Trophoblast cell (in vitro differentiated cells and primary cell): ENCODE data around the gene ACOT6.
A peak's percentile ranks its signal among the peaks of the same experiment; 100 is the strongest.
"Not testable (repeated sequence)": the region's sequence is repeated elsewhere in the genome, so short reads cannot be mapped to it uniquely, and the experiment has no call there.

Experiments
- DNase-seq, 2 donors: peaks; one replicate each; pipeline ENCODE4 v3.0.0-alpha.2; 2016
- H2AFZ ChIP-seq: 2 replicates; pipeline ENCODE4 v1.6.1; 2013; ENCODE audit warnings: low read length, moderate library complexity, mild to moderate bottlenecking; ENCODE audit not compliant: insufficient read depth, poor library complexity
- H2AK5ac ChIP-seq: 2 replicates; pipeline ENCODE4 v1.6.1; 2013; ENCODE audit warnings: mild to moderate bottlenecking, low read length
- H2BK120ac ChIP-seq: 2 replicates; pipeline ENCODE4 v1.6.1; 2013; ENCODE audit warnings: low read length, mild to moderate bottlenecking, moderate library complexity; ENCODE audit not compliant: insufficient read depth, poor library complexity
- H2BK12ac ChIP-seq: 2 replicates; pipeline ENCODE4 v1.6.1; 2013; ENCODE audit warnings: mild to moderate bottlenecking, low read length, moderate library complexity
- H2BK5ac ChIP-seq: 2 replicates; pipeline ENCODE4 v1.6.1; 2013; ENCODE audit warnings: low read length, low read depth, moderate library complexity, mild to moderate bottlenecking; ENCODE audit not compliant: poor library complexity
- H3K14ac ChIP-seq: 2 replicates; pipeline ENCODE4 v1.6.1; 2013; ENCODE audit warnings: mild to moderate bottlenecking, low read length
- H3K18ac ChIP-seq: 2 replicates; pipeline ENCODE4 v1.6.1; 2013; ENCODE audit warnings: mild to moderate bottlenecking, low read length
- H3K23ac ChIP-seq: 2 replicates; pipeline ENCODE4 v1.6.1; 2013; ENCODE audit warnings: low read length
- H3K27ac ChIP-seq: 2 replicates; pipeline ENCODE4 v1.5.1; 2013; ENCODE audit warnings: low read depth, mild to moderate bottlenecking, inconsistent platforms, low read length, moderate library complexity
- H3K27me3 ChIP-seq: 2 replicates; pipeline ENCODE4 v1.6.1; 2013; ENCODE audit warnings: inconsistent platforms, mild to moderate bottlenecking, low read length, moderate library complexity; ENCODE audit not compliant: insufficient read depth
- H3K36me3 ChIP-seq, 2 experiments: 1 replicate in 1 of 2; 2 replicates in 1 of 2; pipeline ENCODE4 v1.6.1; 2013; ENCODE audit warnings: low read length in 2 of 2, mild to moderate bottlenecking in 2 of 2, moderate library complexity in 1 of 2; ENCODE audit not compliant: insufficient read depth in 2 of 2, control insufficient read depth in 1 of 2
- H3K4ac ChIP-seq: 2 replicates; pipeline ENCODE4 v1.6.1; 2013; ENCODE audit warnings: low read depth, mild to moderate bottlenecking, low read length, moderate library complexity
- H3K4me1 ChIP-seq, 2 experiments: 1 replicate in 1 of 2; 2 replicates in 1 of 2; pipeline ENCODE4 v1.6.1; 2013; ENCODE audit warnings: low read length in 2 of 2, mild to moderate bottlenecking in 2 of 2, moderate library complexity in 1 of 2; ENCODE audit not compliant: insufficient read depth in 2 of 2, control insufficient read depth in 1 of 2
- H3K4me2 ChIP-seq: 2 replicates; pipeline ENCODE4 v1.6.1; 2013; ENCODE audit warnings: inconsistent platforms, mild to moderate bottlenecking, low read length, moderate library complexity
- H3K4me3 ChIP-seq: 2 replicates; pipeline ENCODE4 v1.5.1; 2013; ENCODE audit warnings: mild to moderate bottlenecking, low read depth, low read length, inconsistent platforms
- H3K79me1 ChIP-seq: one replicate; pipeline ENCODE4 v1.6.1; 2013; ENCODE audit warnings: low read length
- H3K79me2 ChIP-seq: 2 replicates; pipeline ENCODE4 v1.6.1; 2013; ENCODE audit warnings: low read length, mild to moderate bottlenecking; ENCODE audit not compliant: control insufficient read depth, insufficient read depth, poor library complexity
- H3K9ac ChIP-seq: 2 replicates; pipeline ENCODE4 v1.6.1; 2013; ENCODE audit warnings: mild to moderate bottlenecking, low read length
- H3K9me3 ChIP-seq: 2 replicates; pipeline ENCODE4 v1.6.1; 2013; ENCODE audit warnings: low read depth, mild to moderate bottlenecking, control low read depth, inconsistent platforms, low read length; ENCODE audit not compliant: insufficient read depth
- H4K12ac ChIP-seq: 2 replicates; pipeline ENCODE4 v1.6.1; 2013; ENCODE audit warnings: low read depth, mild to moderate bottlenecking, low read length, moderate library complexity
- H4K8ac ChIP-seq: 2 replicates; pipeline ENCODE4 v1.6.1; 2013; ENCODE audit warnings: low read depth, mild to moderate bottlenecking, low read length, moderate library complexity
- H4K91ac ChIP-seq: one replicate; pipeline ENCODE4 v1.6.1; 2013; ENCODE audit warnings: low read depth, mild to moderate bottlenecking, low read length, moderate library complexity
- WGBS: extraction: QIAGEN DNeasy Blood & Tissue Kit; methylation state at CpG from one replicate; pipeline ENCODE4 v1.1.7; 2013; ENCODE audit warnings: missing lambda C conversion rate; ENCODE audit not compliant: insufficient read length, insufficient coverage; ENCODE audit errors: extremely low coverage; 5-methylcytosine and 5-hydroxymethylcytosine counted together

ACOT6 gene

GRCh38 chr14:73567358-73567757 lies 45.0 kb upstream of the ACOT6 start:
- H3K9me3 ChIP-seq = peaks cover 3% of the 10 kb centered on the region
- no peak overlapping the region for H2AFZ ChIP-seq
- H3K9ac ChIP-seq = no peak overlapping the region
- H3K4me3 ChIP-seq = no peak overlapping the region
- no peak overlapping the region for H4K12ac ChIP-seq
- no peak overlapping the region for H3K14ac ChIP-seq
- no peak overlapping the region for H2BK120ac ChIP-seq
- H2BK12ac ChIP-seq = no peak overlapping the region
- peak overlapping the region; percentile 33 for H3K4me2 ChIP-seq
- no peak for DNase-seq
- H3K79me1 ChIP-seq = peaks cover 11% of the 10 kb centered on the region
- peaks cover 8 to 12% of the 10 kb centered on the region in 2 experiments for H3K4me1 ChIP-seq
- no peak overlapping the region for H4K91ac ChIP-seq
- H2BK5ac ChIP-seq = no peak overlapping the region
- no peak overlapping the region for H3K27ac ChIP-seq
- H3K36me3 ChIP-seq = no peaks in the 10 kb centered on the region
- H3K79me2 ChIP-seq = peaks cover 2% of the 10 kb centered on the region
- H2AK5ac ChIP-seq = no peak overlapping the region
- no peaks in the 10 kb centered on the region for H3K27me3 ChIP-seq
- WGBS = no CpG with 5 or more reads among the region's 7 CpGs
- no peak overlapping the region for H3K4ac ChIP-seq
- H3K23ac ChIP-seq = no peak overlapping the region
- no peak overlapping the region for H3K18ac ChIP-seq
- no peak overlapping the region for H4K8ac ChIP-seq

GRCh38 chr14:73567951-73568885 lies 44.1 kb upstream of the ACOT6 start:
- Histone ChIP-seq H3K18ac (no peak overlapping the region), H3K79me1 (peaks cover 11% of the 10 kb centered on the region), H2BK12ac (no peak overlapping the region), H3K9ac (no peak overlapping the region), H4K12ac (no peak overlapping the region), H3K4me2 (peak overlapping the region; percentile 37), H2BK120ac (no peak overlapping the region), H3K36me3 (no peaks in the 10 kb centered on the region), H3K23ac (no peak overlapping the region), H3K14ac (no peak overlapping the region), H2BK5ac (peak overlapping the region; percentile 42), H3K27me3 (no peaks in the 10 kb centered on the region), H4K8ac (no peak overlapping the region), H3K4me1 (peaks cover 8 to 12% of the 10 kb centered on the region in 2 experiments), H3K4ac (no peak overlapping the region), H2AK5ac (no peak overlapping the region), H4K91ac (peak overlapping the region; percentile 89), H2AFZ (no peak overlapping the region), H3K27ac (peak overlapping the region; percentile 91), H3K4me3 (no peak overlapping the region), H3K79me2 (peaks cover 2% of the 10 kb centered on the region), H3K9me3 (peaks cover 2% of the 10 kb centered on the region)
- DNase-seq = peak; percentile 49 to 73
- WGBS = no CpG with 5 or more reads among the region's 16 CpGs

DNA sequence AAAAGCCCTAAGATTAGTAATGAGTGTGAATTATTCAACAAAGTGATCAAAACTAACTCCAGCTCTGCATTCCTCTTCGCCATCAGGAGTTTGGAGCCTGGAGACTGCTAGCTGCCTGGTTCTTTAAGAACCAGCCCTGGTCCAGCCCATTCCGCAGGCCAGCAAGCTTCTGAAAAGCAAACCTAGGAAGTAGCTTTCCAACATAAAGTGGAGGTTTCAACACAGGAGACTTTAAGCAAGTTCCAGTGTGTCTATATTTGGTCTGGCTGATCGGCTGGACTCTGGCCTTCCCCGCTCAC lies 43.5 kb upstream of the ACOT6 start:
- no CpG with 5 or more reads among the region's 4 CpGs for WGBS
- peak overlapping the region; percentile 94 for H2BK120ac ChIP-seq
- H3K4ac ChIP-seq, H3K79me2 ChIP-seq, H3K23ac ChIP-seq, H3K27me3 ChIP-seq, DNase-seq, H3K14ac ChIP-seq, H3K9me3 ChIP-seq, H3K18ac ChIP-seq, H3K9ac ChIP-seq, H2AK5ac ChIP-seq, H3K36me3 ChIP-seq: not testable (repeated sequence)
- H3K4me2 ChIP-seq = peak overlapping the region; percentile 95
- H4K91ac ChIP-seq = peak overlapping the region; percentile 89
- peak overlapping the region; percentile 79 for H2AFZ ChIP-seq
- H2BK5ac ChIP-seq = peak overlapping the region; percentile 42
- H4K12ac ChIP-seq = peak overlapping the region; percentile 26
- H3K4me3 ChIP-seq = peak overlapping the region; percentile 71
- peak overlapping the region; percentile 91 for H3K27ac ChIP-seq
- peak overlapping the region; percentile 96 for H4K8ac ChIP-seq
- peaks cover 11% of the 10 kb centered on the region for H3K79me1 ChIP-seq
- H3K4me1 ChIP-seq = peaks cover 8 to 12% of the 10 kb centered on the region in 2 experiments
- H2BK12ac ChIP-seq = peak overlapping the region; percentile 9

- WGBS = no CpG with 5 or more reads among the region's 83 CpGs
- H3K36me3 ChIP-seq, H2AK5ac ChIP-seq, H3K23ac ChIP-seq, H3K79me2 ChIP-seq, H3K9me3 ChIP-seq, H3K27me3 ChIP-seq: not testable (repeated sequence)
- H2BK120ac ChIP-seq = peak within 1 kb of the TSS; percentile 94
- H3K4me2 ChIP-seq = peak within 1 kb of the TSS; percentile 95
- peak within 1 kb of the TSS; percentile 71 for H3K4me3 ChIP-seq
- DNase-seq = peak; percentile 90 to 92
- H3K79me1 ChIP-seq = peaks cover 11% of the 10 kb centered on the region
- H2BK12ac ChIP-seq = peak within 1 kb of the TSS; percentile 52
- peak within 1 kb of the TSS; percentile 96 for H4K8ac ChIP-seq
- H3K4me1 ChIP-seq = peaks cover 8 to 12% of the 10 kb centered on the region in 2 experiments
- peak within 1 kb of the TSS; percentile 89 for H4K91ac ChIP-seq
- peak within 1 kb of the TSS; percentile 83 for H4K12ac ChIP-seq
- H3K27ac ChIP-seq = peak within 1 kb of the TSS; percentile 91
- peak within 1 kb of the TSS; percentile 97 for H3K14ac ChIP-seq
- H3K9ac ChIP-seq = peak within 1 kb of the TSS; percentile 91
- peak within 1 kb of the TSS; percentile 76 for H3K4ac ChIP-seq
- peak within 1 kb of the TSS; percentile 79 for H2AFZ ChIP-seq
- H3K18ac ChIP-seq = peak within 1 kb of the TSS; percentile 93
- peak within 1 kb of the TSS; percentile 42 for H2BK5ac ChIP-seq
These were observed 42.9 kb upstream of the ACOT6 start, which contains the start of gene ACOT2 for GRCh38 chr14:73569185-73569958. Gene ACOT2 (plus strand): TSS chr14:73569213. CDS start chr14:73569241, 28 bp downstream.
